ENCODE data around the gene TSR3.

The TSR3 gene

DNA sequence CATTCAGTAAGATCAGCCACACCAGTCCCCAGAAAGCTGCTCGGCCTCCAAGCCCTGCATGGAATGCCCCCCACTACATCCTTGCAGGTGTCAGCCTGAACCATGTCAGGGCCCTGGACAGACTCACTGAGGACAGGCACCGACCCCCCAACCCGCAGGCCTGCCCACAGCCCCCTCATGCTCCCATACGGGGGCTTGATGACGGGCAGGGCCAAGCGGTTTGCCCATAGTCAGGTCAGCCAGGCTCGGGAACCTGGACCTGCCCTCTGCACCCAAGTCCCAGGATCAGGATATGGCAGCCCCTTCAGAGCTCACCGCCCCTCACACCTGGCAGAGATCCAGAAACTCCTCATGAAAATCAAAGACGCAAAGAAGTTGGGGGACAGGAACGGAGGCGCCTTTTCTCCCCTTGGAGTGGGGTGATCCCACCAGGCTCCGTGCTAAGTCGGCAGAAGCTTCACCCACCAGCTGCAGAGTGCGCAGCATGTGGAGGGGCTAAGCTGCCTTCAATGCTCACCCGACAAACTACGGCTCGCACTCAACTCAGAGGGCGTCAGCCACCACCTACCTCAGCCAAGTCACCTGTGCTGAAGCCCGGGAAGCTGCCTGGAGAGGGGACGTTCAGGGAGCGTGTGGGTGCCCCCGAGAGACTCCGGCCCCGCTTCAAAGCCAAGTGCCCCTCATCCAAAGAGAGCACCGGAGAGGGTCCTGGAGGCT lies 26.6 kb upstream of the TSR3 start:
- TF ChIP-seq FOXP2 (optimal IDR thresholded peaks at IDR 0.05; ENCODE audit: borderline replicate concordance, extremely low read depth, extremely low read length, insufficient read depth): no peak
- TF ChIP-seq POLR2AphosphoS5 (IDR thresholded peaks at IDR 0.05; ENCODE audit: low read depth, low read length): no peak
- no peak for TF ChIP-seq TAF1 (IDR thresholded peaks at IDR 0.05; ENCODE audit: borderline replicate concordance, insufficient read depth, low read length)
- no peak for TF ChIP-seq SIN3A (IDR thresholded peaks at IDR 0.05; ENCODE audit: borderline replicate concordance, insufficient read depth, low read length)
- no peak for TF ChIP-seq REST (IDR thresholded peaks at IDR 0.05; ENCODE audit: insufficient read depth in 1 of 2, low read depth in 2 of 2, low read length in 2 of 2)

DNA sequence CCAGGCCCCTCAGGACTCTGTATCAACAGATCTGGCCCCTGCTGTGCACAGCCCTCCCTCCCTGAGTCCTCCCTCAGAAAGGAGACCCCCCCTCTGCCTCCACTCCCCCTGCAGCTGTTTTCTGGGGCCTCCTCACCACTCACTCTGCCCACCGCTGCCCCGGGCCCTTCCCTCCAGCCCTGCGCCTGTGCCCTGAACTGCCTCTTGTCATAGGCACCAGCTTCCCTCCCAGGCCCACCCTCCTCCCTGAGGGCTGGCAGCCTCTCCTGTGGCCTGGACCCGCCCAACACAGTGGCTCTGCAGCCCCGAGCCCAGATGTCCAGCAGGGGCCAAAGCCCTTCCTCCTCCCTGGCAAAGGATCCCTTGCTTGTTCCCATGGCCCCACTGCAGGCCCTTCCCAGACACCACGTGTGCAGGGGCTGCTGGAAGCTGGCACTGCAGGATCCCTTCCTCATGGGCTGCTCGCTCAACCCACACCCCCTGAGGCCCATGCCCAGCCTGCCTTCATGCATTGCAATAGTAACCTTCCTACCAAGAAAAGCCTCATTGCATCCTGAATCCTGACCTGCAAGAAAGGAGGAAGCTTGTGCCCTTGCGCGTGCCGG lies 25.8 kb upstream of the TSR3 start:
- no peak for TF ChIP-seq SIN3A (IDR thresholded peaks at IDR 0.05; ENCODE audit: borderline replicate concordance, insufficient read depth, low read length)
- TF ChIP-seq TAF1 (IDR thresholded peaks at IDR 0.05; ENCODE audit: borderline replicate concordance, insufficient read depth, low read length): no peak
- no peak for TF ChIP-seq POLR2AphosphoS5 (IDR thresholded peaks at IDR 0.05; ENCODE audit: low read depth, low read length)
- no peak for TF ChIP-seq FOXP2 (optimal IDR thresholded peaks at IDR 0.05; ENCODE audit: borderline replicate concordance, extremely low read depth, extremely low read length, insufficient read depth)
- TF ChIP-seq REST (IDR thresholded peaks at IDR 0.05; ENCODE audit: insufficient read depth in 1 of 2, low read depth in 2 of 2, low read length in 2 of 2): no peak

DNA sequence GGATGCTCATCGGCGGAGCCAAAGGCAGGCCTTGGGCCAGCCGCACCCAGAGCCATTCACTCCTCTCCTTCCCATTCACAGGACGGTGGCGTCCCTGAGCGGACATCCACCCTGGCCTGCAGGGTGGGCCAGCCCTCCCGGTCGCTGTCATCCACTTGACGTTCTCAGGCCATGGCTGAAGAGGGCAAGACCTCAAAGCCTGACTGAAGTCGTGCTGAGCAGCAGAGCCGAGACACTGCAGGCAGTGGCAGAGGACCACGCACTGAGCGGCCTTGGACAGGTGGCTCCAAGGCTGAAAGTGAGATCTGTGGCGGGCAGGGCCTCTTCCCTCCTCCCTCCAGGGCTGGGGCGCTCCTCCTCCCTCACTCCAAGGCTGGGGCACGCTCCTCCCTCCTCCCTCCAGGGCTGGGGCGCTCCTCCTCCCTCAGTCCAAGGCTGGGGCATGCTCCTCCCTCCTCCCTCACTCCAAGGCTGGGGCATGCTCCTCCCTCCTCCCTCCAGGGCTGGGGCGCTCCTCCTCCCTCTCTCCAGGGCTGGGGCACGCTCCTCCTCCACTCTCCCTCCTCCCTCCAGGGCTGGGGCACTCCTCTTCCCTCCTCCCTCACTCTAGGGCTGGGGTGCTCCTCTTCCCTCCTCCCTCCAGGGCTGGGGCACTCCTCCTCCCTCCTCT lies 24.2 kb upstream of the TSR3 start:
- TF ChIP-seq FOXP2 (optimal IDR thresholded peaks at IDR 0.05; ENCODE audit: borderline replicate concordance, extremely low read depth, extremely low read length, insufficient read depth) (no peak), REST (IDR thresholded peaks at IDR 0.05; ENCODE audit: insufficient read depth in 1 of 2, low read depth in 2 of 2, low read length in 2 of 2) (no peak), POLR2AphosphoS5 (IDR thresholded peaks at IDR 0.05; ENCODE audit: low read depth, low read length) (no peak), SIN3A (IDR thresholded peaks at IDR 0.05; ENCODE audit: borderline replicate concordance, insufficient read depth, low read length) (no peak), TAF1 (IDR thresholded peaks at IDR 0.05; ENCODE audit: borderline replicate concordance, insufficient read depth, low read length) (no peak)

- TF ChIP-seq TAF1 (IDR thresholded peaks at IDR 0.05; ENCODE audit: borderline replicate concordance, insufficient read depth, low read length) (no peak), SIN3A (IDR thresholded peaks at IDR 0.05; ENCODE audit: borderline replicate concordance, insufficient read depth, low read length) (no peak), POLR2AphosphoS5 (IDR thresholded peaks at IDR 0.05; ENCODE audit: low read depth, low read length) (no peak), FOXP2 (optimal IDR thresholded peaks at IDR 0.05; ENCODE audit: borderline replicate concordance, extremely low read depth, extremely low read length, insufficient read depth) (no peak), REST (IDR thresholded peaks at IDR 0.05; ENCODE audit: insufficient read depth in 1 of 2, low read depth in 2 of 2, low read length in 2 of 2) (no peak)
Measured at GRCh38 chr16:1375298-1375640, 23.6 kb upstream of the TSR3 start.
